OCI-LY1 (cell line): ENCODE results near the gene GRIN3B.

Experiments used
- H2AFZ ChIP-seq: fragments of 200-600 bp; sonication (generic), shearing (Covaris generic); 2 replicates; pipeline ENCODE4 v1.6.0; 2014; ENCODE audit warnings: antibody characterized with exemption, mild to moderate bottlenecking, low read length
- H3F3A ChIP-seq: fragments of 200-600 bp; sonication (generic), shearing (Covaris generic); 2 replicates; pipeline ENCODE4 v1.6.0; 2014; ENCODE audit warnings: mild to moderate bottlenecking, antibody characterized with exemption, low read length, moderate library complexity; ENCODE audit not compliant: insufficient read depth
- H3K27ac ChIP-seq: fragments of 200-600 bp; sonication (generic); 2 replicates; pipeline ENCODE4 v1.5.1; 2014; ENCODE audit warnings: low read length, mixed run types, mild to moderate bottlenecking, low read depth; ENCODE audit not compliant: poor library complexity, severe bottlenecking
- H3K27me3 ChIP-seq: fragments of 200-600 bp; sonication (generic); 2 replicates; pipeline ENCODE4 v1.6.0; 2014; ENCODE audit warnings: antibody characterized with exemption, mild to moderate bottlenecking, low read length, moderate library complexity; ENCODE audit not compliant: insufficient read depth
- H3K36me3 ChIP-seq: fragments of 200-600 bp; sonication (generic); 2 replicates; pipeline ENCODE4 v1.6.1; 2014; ENCODE audit warnings: mild to moderate bottlenecking, antibody characterized with exemption, low read length, moderate library complexity, mixed read lengths; ENCODE audit not compliant: insufficient read depth
- H3K4me1 ChIP-seq: fragments of 200-600 bp; sonication (generic); 2 replicates; pipeline ENCODE4 v1.5.1; 2014; ENCODE audit warnings: mild to moderate bottlenecking, low read length, moderate library complexity; ENCODE audit not compliant: insufficient read depth, severe bottlenecking
- H3K4me2 ChIP-seq: fragments of 200-600 bp; sonication (generic), shearing (Covaris generic); 2 replicates; pipeline ENCODE4 v1.6.1; 2014; ENCODE audit warnings: low read length
- H3K4me3 ChIP-seq: fragments of 200-600 bp; sonication (generic); 2 replicates; pipeline ENCODE4 v1.5.1; 2014; ENCODE audit warnings: low read length, low read depth, mild to moderate bottlenecking, mixed read lengths; ENCODE audit not compliant: poor library complexity, severe bottlenecking
- H3K79me2 ChIP-seq: fragments of 200-600 bp; shearing (Covaris generic); 2 replicates; pipeline ENCODE4 v1.6.1; 2016; ENCODE audit warnings: mixed run types, low read length, mixed read lengths; ENCODE audit not compliant: insufficient read depth
- H3K9ac ChIP-seq: fragments of 200-600 bp; sonication (generic), shearing (Covaris generic); 2 replicates; pipeline ENCODE4 v1.6.1; 2014; ENCODE audit warnings: mild to moderate bottlenecking, low read length, mixed read lengths
- H3K9me2 ChIP-seq: fragments of 200-600 bp; sonication (generic), shearing (Covaris generic); 2 replicates; pipeline ENCODE4 v1.6.1; 2014; ENCODE audit warnings: low read depth, mild to moderate bottlenecking, low read length, mixed read lengths
- H3K9me3 ChIP-seq: fragments of 200-600 bp; shearing (Covaris generic); 2 replicates; pipeline ENCODE4 v1.6.1; 2014; ENCODE audit warnings: low read length, mixed read lengths
- H4K20me1 ChIP-seq: fragments of 200-600 bp; sonication (generic), shearing (Covaris generic); 2 replicates; pipeline ENCODE4 v1.6.0; 2016; ENCODE audit warnings: mild to moderate bottlenecking, low read length; ENCODE audit not compliant: insufficient read depth
- CTCF ChIP-seq: fragments of 200-600 bp; sonication (generic), shearing (Covaris generic); IDR thresholded peaks from 2 replicates; pipeline ENCODE4 v1.5.1; 2017; ENCODE audit warnings: mild to moderate bottlenecking, antibody characterized with exemption, low read length, moderate library complexity, mixed read lengths
- EZH2 ChIP-seq: fragments of 200-600 bp; sonication (generic), shearing (Covaris generic); IDR thresholded peaks from 2 replicates; pipeline ENCODE4 v1.8.0; 2017; ENCODE audit warnings: borderline replicate concordance, mixed run types, mild to moderate bottlenecking, antibody characterized with exemption, low read length, moderate library complexity, mixed read lengths

GRIN3B gene

GRCh38 chr19:961866-962620 is 38.2 kb upstream of the GRIN3B start:
- Histone ChIP-seq H3K4me2 (no peak overlapping the region), H3K27me3 (0 out of 2 replicates have a peak, but pooled peaks cover 15% of the 10 kb centered on the region), H4K20me1 (no peaks in the 10 kb centered on the region), H3K27ac (no peak overlapping the region), H2AFZ (no peak overlapping the region), H3F3A (no peaks in the 10 kb centered on the region), H3K4me1 (no peaks in the 10 kb centered on the region), H3K79me2 (no peaks in the 10 kb centered on the region), H3K36me3 (no peaks in the 10 kb centered on the region), H3K9ac (no peak overlapping the region), H3K9me2 (no peaks in the 10 kb centered on the region), H3K4me3 (no peak overlapping the region), H3K9me3 (no peaks in the 10 kb centered on the region)
- no peak for TF ChIP-seq EZH2
- TF ChIP-seq CTCF = no peak

GRCh38 chr19:962683-963400 is 37.4 kb upstream of the GRIN3B start:
- H3K79me2 ChIP-seq = no peaks in the 10 kb centered on the region
- H3K9ac ChIP-seq = no peak overlapping the region
- no peak overlapping the region for H3K27ac ChIP-seq
- 0 out of 2 replicates have a peak, but pooled peaks cover 15% of the 10 kb centered on the region for H3K27me3 ChIP-seq
- H3K9me3 ChIP-seq = no peaks in the 10 kb centered on the region
- TF ChIP-seq EZH2 (no peak), CTCF (no peak)
- no peaks in the 10 kb centered on the region for H3K36me3 ChIP-seq
- no peak overlapping the region for H2AFZ ChIP-seq
- H3K9me2 ChIP-seq = no peaks in the 10 kb centered on the region
- no peaks in the 10 kb centered on the region for H3K4me1 ChIP-seq
- no peaks in the 10 kb centered on the region for H4K20me1 ChIP-seq
- H3K4me3 ChIP-seq = no peak overlapping the region
- H3F3A ChIP-seq = no peaks in the 10 kb centered on the region
- no peak overlapping the region for H3K4me2 ChIP-seq

- Histone ChIP-seq H3K9ac (no peak overlapping the region), H3K9me2 (no peaks in the 10 kb centered on the region), H3K27me3 (0 out of 2 replicates have a peak, but pooled peaks cover 15% of the 10 kb centered on the region), H3F3A (no peaks in the 10 kb centered on the region), H3K4me3 (no peak overlapping the region), H3K36me3 (no peaks in the 10 kb centered on the region), H3K27ac (no peak overlapping the region), H3K4me2 (no peak overlapping the region), H3K79me2 (no peaks in the 10 kb centered on the region), H4K20me1 (no peaks in the 10 kb centered on the region), H3K9me3 (no peaks in the 10 kb centered on the region), H2AFZ (no peak overlapping the region), H3K4me1 (no peaks in the 10 kb centered on the region)
- TF ChIP-seq EZH2 (no peak), CTCF (no peak)
Observed at GRCh38 chr19:963486-963951, 36.7 kb upstream of the GRIN3B start.
